Right forelimb (tissue), 1 donor: ENCODE data around the gene THUMPD3.

Experiments used
- DNase-seq: peaks from one replicate; pipeline ENCODE4 v3.0.0-alpha.2; 2018

Gene THUMPD3

DNA sequence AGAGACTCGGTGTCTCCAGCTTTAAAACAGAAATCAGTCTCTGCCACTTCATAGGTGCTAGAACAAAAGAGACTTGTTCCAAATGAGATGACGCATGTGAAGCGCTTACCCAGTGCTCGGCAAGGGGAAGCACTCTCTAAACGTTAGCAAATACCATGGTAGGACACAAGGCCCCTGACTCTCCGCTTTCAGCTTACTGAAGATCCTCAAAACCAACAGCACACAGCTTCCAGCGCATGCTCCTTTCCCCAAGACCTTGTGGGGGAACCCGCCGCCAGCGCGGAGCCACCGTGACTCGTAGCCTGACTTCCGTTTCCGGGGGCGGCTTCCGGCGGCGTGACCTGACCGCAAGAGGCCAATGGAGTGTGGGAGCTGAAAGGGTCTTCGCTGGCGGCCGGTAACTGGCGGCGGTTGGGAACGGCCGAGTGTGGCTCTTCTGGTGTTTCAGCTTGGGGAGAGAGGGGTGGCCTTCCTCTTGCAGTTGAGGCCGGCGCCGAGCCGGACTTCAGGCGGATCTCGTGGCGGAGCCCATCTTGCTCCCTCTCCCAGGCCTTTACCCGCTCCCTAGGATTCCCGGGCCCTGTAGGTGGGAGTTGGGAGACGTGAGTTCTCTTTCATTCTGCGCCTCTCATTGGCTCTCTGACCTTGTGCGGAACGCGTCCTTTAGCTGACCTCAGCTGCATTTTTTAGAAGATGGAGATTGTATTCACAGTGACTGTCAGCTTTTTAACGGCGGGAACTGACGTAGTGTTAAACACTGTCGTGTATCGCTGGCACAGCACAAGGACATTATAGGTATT, at the start of gene THUMPD3:
THUMPD3 (plus strand) TSS at position 324 of the 800 bp plus-strand sequence. CDS start 2,015 bp downstream, outside the sequence.
- DNase-seq: peak; percentile 95

DNA sequence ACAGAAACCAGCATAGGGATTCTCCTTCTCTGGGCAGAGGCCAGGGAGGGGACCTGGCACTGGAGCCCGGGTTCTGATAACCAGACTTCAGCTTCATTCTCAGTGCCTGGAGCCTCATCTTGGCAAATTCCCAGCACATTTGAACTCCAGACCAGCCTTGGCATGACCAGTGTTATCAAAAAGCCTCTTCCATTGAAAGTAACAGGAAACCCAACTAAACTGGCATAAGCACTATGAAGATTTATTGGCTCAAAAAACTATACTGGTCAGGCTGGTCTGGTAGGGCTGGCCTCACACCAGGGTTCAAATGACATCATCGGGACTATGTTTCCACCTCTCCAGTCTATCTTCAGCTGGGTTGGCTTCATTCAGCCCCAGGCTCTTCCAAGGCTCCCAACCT, 48.1 kb upstream of the THUMPD3 start:
- DNase-seq: no peak

DNA sequence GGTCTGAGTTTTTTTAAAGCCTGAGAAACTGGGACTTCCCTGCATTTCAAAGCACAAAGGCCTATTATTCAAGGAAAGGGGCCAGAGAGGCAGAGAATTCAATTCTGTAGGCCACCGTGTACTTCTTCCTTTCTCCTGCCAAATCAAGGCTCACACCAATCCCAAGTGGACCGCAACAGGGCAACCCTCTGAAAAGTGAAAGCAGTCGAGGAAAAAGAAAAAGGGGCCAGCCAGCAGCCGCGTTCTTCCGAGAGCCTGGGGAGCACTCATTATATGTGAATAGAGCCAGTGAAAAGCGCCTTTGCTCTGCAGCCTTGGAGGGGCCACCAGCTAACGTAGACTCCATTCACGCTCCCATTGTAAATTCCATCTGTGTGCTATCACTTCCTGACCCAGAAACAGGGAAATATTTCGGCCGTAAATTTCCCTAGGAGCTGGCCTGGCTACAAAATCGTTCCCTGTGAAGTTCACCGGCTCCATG, 45.9 kb upstream of the THUMPD3 start:
- peak; percentile 74 for DNase-seq

DNA sequence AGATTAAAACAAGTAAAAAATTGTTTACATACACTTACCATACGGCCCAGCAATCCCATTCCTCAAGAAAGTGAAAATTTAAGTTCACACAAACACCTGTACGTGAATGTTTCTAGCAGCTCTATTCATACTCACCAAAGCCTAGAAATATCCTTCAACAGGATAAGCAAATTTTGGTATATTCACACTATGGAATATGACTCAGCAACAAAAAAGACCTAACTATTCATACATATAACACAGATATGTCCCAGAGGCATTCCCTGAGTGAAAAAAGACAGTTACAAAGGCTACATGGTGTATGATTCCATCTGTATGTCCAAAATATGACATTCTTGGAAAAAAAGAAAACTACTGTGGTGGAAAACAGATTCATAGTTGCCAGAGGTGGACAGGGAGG, 40.1 kb upstream of the THUMPD3 start:
- no peak for DNase-seq

- no peak for DNase-seq
These were observed 37.9 kb upstream of the THUMPD3 start for GRCh38 chr3:9324944-9325343.

- DNase-seq: no peak
These were observed 35.3 kb upstream of the THUMPD3 start for GRCh38 chr3:9327578-9327977.

DNA sequence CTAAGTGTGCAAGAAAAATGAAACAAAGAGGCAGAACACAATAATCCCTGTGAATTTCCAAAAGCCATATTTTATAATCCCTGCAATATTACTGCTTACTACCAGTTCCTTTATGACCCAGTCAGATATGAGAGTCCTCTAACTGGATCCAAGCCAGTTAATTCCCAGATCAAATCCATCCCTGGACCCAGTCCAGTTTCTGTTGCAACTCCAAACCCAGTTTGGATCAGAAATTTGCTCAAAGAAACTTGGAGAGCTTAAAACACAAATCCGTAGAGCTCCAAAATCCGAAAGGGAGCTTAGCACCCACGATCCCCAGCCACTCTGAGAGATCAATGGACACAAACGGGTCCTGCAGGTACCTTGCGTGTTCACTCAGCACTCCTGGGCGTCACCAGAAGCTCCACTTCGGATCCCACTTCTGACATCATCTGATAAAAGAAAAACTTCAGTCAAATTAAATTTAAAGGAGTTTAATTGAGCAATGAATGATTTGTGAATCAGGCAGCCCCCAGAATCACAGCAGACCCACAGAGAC, 32.6 kb upstream of the THUMPD3 start:
- no peak for DNase-seq

GRCh38 chr3:9331171-9331570, 31.7 kb upstream of the THUMPD3 start:
- no peak for DNase-seq

- DNase-seq: no peak
These were observed 30.4 kb upstream of the THUMPD3 start for GRCh38 chr3:9332250-9333030.

GRCh38 chr3:9339761-9340471, 22.9 kb upstream of the THUMPD3 start:
- no peak for DNase-seq

DNA sequence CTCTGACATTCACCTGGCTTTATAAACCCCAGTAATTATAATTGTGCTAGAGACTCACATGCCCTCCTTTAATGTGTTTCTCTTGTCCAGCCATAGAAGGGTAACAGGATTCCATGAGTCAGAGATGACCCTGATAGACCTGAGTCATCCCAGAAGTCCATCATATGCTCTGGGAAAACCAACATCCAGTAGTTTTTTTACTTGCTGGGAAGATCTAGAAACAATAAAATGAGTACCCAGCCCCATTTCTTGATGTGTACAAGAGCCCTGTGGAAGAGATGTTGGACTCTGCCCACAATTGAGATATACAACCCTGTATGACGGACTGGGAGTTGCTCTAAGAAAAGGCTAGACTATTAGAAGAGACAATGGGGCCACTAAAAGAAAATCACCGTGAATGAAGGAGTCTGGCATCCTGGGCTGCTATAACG, 22.4 kb upstream of the THUMPD3 start:
- DNase-seq: no peak

- no peak for DNase-seq
These were observed 20.2 kb upstream of the THUMPD3 start for GRCh38 chr3:9342696-9343095.

GRCh38 chr3:9343115-9343514, 19.7 kb upstream of the THUMPD3 start:
- DNase-seq: no peak

DNA sequence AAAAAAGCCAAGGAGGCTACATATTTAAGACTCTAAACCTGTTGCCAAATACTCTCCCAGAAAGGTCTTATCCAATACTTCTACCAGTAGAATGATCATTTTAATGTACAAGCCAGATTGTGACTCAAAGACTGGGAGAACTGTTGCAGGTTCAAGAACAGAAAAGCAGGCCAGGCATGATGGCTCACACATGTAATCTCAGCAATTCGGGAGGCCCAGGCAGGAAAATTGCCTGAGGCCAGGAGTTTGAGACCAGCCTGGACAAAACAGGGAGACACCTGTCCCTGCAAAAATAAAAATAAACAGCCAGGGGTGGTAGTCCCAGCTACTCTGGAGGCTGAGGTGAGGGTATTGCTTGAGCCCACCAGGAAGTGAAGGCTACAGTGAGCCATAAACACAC, 17.8 kb upstream of the THUMPD3 start:
- no peak for DNase-seq

GRCh38 chr3:9346141-9346540, 16.7 kb upstream of the THUMPD3 start:
- no peak for DNase-seq

DNA sequence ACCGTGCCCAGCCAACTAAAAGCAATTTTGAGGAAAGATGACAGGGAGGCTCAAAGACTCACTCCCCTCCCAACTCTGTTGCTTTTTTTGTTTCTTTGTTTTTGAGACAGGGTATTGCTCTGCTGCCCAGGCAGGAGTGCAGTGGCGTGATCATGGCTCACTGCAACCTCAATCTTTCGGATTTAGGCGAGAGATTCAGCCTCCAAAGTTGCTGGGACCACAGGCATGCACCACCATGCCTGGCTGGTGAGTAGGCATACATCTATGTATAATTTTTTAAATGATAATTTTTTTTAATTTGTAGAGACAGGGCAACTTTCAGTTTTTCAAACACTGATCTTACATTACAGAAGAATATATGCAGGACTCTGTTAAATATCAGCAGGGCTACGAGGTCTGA, 15.8 kb upstream of the THUMPD3 start:
- no peak for DNase-seq

DNA sequence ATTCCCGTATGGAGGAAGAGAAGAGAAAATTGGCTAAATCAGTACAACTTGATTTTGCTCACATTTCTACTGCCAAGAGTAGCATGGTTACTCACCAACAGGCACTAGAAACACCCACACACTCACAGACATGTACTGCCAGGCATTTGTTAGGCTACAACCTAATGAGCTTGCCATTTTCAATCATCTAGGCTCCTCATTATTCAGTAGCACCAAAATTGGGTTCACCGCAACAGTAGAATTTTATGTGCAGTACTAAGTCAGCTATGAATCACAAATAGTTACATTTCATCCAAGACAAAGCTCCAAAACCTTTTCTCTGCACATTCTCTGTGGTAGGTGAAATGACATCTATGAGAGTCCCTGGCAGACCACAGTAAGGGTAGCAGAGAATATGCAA, 15.0 kb upstream of the THUMPD3 start:
- no peak for DNase-seq

- no peak for DNase-seq
These were observed 13.3 kb upstream of the THUMPD3 start for GRCh38 chr3:9349321-9350117.

DNA sequence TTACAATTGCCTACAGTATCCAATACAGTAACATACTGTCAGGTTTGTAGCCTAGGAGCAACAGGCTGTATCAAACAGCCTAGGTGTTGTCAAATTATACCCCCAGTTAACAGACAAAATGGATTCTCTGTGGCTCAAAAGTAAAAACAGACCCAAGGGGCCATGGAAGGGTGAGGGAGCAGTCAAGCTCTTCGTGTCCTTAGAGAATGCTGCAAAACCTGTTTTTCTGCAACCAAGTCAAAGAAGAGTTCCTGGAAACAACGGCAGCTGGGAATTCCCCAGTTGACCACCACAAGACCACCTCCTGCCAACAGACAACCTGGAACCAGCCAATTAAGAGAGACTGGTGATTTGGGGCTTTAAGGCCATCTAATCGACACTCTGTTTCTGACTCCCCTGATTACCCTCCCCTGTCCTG, 11.1 kb upstream of the THUMPD3 start:
- DNase-seq: no peak

DNA sequence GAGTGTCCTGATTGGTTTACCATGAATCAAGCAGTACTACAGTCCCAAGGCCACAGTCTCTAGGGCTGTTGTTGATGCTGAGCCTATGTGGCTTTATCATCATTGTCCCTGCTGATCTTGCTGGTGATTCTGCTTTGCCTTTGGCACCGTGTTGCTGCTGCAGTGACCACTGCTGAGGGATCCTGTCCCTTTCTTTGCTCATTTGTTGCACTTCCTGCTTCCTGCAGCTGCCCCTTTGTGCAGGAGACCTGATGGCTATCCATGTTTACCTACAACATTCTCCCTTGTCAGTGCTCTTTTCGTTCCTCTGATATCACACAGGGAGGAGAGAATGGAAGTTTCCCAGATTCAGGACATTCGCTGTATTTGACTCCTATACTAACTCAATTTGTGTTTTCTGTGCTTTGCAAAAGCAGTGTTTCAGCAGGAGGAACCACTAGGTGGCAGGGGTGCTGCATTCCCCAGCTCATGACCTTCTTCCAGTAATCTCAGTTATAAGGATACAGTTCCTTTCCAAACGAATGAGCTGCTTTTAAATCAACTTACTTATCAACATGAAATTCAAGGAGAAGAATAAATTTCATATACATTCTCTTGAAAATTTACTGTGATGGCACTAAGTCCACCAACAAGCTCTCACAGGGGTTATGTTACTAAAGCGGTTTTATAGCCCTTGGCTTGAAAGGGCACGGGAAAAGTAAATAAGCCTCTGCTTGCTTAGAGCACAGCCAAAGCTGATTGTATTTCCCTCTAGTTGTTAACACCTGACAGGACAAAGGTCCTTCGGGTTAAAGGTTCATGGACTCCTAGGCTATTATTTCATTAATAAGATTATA, 9.7 kb upstream of the THUMPD3 start:
- peak; percentile 73 for DNase-seq

GRCh38 chr3:9361691-9362388, 1.0 kb upstream of the THUMPD3 start:
- DNase-seq: no peak
